Loucy (cell line): Measurements from ENCODE around the gene IGFL4.

ENCODE experiments used
- EZH2phosphoT487 ChIP-seq: fragments of 200-600 bp; IDR thresholded peaks from 2 replicates; pipeline ENCODE4 v1.6.1; 2018; ENCODE audit warnings: antibody characterized with exemption, mild to moderate bottlenecking, moderate library complexity, borderline replicate concordance
- TF ChIP-seq, protein P1 (sequence below): fragments of 200-600 bp; sonication (generic); conservative IDR thresholded peaks from 2 replicates; pipeline ENCODE4 v1.5.1; 2014; ENCODE audit warnings: mild to moderate bottlenecking, antibody characterized with exemption, low read length

DNA sequence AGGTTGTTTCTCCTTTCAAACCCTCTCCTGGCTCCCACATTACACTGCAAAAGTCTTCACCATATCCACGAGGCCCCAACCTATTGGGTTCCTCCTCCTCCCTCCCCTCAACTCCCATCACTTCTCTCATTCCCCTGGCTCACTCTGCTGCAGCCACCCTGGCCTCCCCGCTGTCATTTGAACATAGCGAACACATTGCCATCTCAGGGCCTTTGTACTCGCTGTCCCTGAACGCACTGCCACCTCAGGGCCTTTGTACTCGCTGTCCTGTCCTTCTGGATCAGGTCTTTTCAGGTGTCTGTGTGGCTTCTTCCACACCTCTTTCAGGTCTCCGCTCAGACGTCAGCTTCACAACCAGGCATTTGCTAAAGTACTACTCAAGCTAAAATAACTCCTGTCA is 43.9 kb downstream of the IGFL4 start:
- TF ChIP-seq, protein P1, sequence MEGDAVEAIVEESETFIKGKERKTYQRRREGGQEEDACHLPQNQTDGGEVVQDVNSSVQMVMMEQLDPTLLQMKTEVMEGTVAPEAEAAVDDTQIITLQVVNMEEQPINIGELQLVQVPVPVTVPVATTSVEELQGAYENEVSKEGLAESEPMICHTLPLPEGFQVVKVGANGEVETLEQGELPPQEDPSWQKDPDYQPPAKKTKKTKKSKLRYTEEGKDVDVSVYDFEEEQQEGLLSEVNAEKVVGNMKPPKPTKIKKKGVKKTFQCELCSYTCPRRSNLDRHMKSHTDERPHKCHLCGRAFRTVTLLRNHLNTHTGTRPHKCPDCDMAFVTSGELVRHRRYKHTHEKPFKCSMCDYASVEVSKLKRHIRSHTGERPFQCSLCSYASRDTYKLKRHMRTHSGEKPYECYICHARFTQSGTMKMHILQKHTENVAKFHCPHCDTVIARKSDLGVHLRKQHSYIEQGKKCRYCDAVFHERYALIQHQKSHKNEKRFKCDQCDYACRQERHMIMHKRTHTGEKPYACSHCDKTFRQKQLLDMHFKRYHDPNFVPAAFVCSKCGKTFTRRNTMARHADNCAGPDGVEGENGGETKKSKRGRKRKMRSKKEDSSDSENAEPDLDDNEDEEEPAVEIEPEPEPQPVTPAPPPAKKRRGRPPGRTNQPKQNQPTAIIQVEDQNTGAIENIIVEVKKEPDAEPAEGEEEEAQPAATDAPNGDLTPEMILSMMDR: no peak
- TF ChIP-seq EZH2phosphoT487: no peak
